ENCODE results near the gene SMAD3. TPM values are rescaled to one million over a fixed set of nuclear protein-coding genes. Genes with fewer than 3 reads are reported as not detected.

The SMAD3 gene
- total and polyA plus RNA-seq, 4 donors, result 10.9 to 41.6 (median 23.4) TPM

DNA sequence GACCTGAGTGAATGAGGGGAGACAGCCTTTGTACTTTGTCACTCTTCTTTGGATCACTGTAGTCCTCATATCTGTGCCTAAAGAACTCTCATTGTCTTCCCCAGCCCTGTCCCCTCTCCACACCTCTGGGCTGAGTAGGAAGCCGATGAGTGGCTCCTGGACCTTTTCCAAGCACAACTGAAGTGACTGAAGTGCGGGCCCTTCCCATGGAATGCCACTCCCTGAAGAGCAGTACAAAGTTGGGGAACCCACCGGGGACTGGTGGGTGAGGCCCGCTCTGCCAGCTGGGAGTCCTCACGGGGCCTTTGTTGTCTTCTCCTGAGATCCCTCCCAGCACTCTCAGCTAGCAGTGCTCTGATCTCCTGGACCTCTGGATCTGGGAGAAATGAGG is 99.0 kb downstream of the SMAD3 start:
- no peaks in the 10 kb centered on the region for H3K27me3 ChIP-seq (ENCODE audit: control insufficient read depth in 3 of 3, insufficient read depth in 3 of 3, low read length in 2 of 3)
- no peak overlapping the region for H3K4me3 ChIP-seq
- TF ChIP-seq, protein P1, sequence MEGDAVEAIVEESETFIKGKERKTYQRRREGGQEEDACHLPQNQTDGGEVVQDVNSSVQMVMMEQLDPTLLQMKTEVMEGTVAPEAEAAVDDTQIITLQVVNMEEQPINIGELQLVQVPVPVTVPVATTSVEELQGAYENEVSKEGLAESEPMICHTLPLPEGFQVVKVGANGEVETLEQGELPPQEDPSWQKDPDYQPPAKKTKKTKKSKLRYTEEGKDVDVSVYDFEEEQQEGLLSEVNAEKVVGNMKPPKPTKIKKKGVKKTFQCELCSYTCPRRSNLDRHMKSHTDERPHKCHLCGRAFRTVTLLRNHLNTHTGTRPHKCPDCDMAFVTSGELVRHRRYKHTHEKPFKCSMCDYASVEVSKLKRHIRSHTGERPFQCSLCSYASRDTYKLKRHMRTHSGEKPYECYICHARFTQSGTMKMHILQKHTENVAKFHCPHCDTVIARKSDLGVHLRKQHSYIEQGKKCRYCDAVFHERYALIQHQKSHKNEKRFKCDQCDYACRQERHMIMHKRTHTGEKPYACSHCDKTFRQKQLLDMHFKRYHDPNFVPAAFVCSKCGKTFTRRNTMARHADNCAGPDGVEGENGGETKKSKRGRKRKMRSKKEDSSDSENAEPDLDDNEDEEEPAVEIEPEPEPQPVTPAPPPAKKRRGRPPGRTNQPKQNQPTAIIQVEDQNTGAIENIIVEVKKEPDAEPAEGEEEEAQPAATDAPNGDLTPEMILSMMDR (IDR thresholded peaks at IDR 0.05; ENCODE audit: control extremely low read depth, extremely low read depth), result no peak
- 63 to 73% methylated on average over 5 of the region's 5 CpGs for WGBS, 2 donors
- no peak overlapping the region for H3K9ac ChIP-seq (ENCODE audit: insufficient read depth in 1 of 2, low read length in 2 of 2)
- peaks cover 9 to 49% (median 19%) of the 10 kb centered on the region in 5 donors for H3K4me1 ChIP-seq (ENCODE audit: control insufficient read depth in 5 of 5, insufficient read depth in 5 of 5, low read length in 5 of 5)
- DNase-seq, result peak; percentile 47 to 73 (median 66)
- peaks cover 0 to 15% (median 11%) of the 10 kb centered on the region in 4 donors for H3K36me3 ChIP-seq (ENCODE audit: control insufficient read depth in 4 of 4, insufficient read depth in 4 of 4, low read length in 4 of 4)
- H3K27ac ChIP-seq (ENCODE audit: low read depth in 1 of 2, low read length in 1 of 2), result peak overlapping the region in 1 of 2 donors; percentile 26
- ATAC-seq (ENCODE audit: insufficient read depth, low FRiP score), result no peak
- no peaks in the 10 kb centered on the region for H3K9me3 ChIP-seq (ENCODE audit: control insufficient read depth in 4 of 4, insufficient read depth in 3 of 4, low read length in 3 of 4)

DNA sequence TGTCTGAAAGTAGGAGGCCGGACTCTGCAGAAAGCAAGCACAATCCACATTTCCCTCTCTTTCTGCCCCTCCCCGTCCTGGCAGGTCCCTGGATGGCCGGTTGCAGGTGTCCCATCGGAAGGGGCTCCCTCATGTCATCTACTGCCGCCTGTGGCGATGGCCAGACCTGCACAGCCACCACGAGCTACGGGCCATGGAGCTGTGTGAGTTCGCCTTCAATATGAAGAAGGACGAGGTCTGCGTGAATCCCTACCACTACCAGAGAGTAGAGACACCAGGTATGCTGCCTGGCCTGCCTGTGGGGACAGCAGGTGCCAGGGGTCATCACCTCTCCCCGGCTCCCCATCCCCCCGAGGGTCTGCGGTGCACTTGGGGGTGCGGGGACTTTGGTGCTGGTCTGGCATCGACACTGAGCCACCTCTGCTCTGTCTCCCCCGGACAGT is 99.4 kb downstream of the SMAD3 start:
- peaks cover 9 to 49% (median 19%) of the 10 kb centered on the region in 5 donors for H3K4me1 ChIP-seq (ENCODE audit: control insufficient read depth in 5 of 5, insufficient read depth in 5 of 5, low read length in 5 of 5)
- no peak for DNase-seq
- H3K27me3 ChIP-seq (ENCODE audit: control insufficient read depth in 3 of 3, insufficient read depth in 3 of 3, low read length in 2 of 3), result no peaks in the 10 kb centered on the region
- H3K36me3 ChIP-seq (ENCODE audit: control insufficient read depth in 4 of 4, insufficient read depth in 4 of 4, low read length in 4 of 4), result peaks cover 0 to 15% (median 10%) of the 10 kb centered on the region in 4 donors
- no peak overlapping the region for H3K9ac ChIP-seq (ENCODE audit: insufficient read depth in 1 of 2, low read length in 2 of 2)
- H3K9me3 ChIP-seq (ENCODE audit: control insufficient read depth in 4 of 4, insufficient read depth in 3 of 4, low read length in 3 of 4), result no peaks in the 10 kb centered on the region
- TF ChIP-seq, protein P1 (IDR thresholded peaks at IDR 0.05; ENCODE audit: control extremely low read depth, extremely low read depth), result no peak
- WGBS, 2 donors, result 81 to 95% methylated on average over 17 of the region's 17 CpGs
- peak overlapping the region in 1 of 2 donors; percentile 52 for H3K27ac ChIP-seq (ENCODE audit: low read depth in 1 of 2, low read length in 1 of 2)
- no peak overlapping the region for H3K4me3 ChIP-seq
- ATAC-seq (ENCODE audit: insufficient read depth, low FRiP score), result no peak

DNA sequence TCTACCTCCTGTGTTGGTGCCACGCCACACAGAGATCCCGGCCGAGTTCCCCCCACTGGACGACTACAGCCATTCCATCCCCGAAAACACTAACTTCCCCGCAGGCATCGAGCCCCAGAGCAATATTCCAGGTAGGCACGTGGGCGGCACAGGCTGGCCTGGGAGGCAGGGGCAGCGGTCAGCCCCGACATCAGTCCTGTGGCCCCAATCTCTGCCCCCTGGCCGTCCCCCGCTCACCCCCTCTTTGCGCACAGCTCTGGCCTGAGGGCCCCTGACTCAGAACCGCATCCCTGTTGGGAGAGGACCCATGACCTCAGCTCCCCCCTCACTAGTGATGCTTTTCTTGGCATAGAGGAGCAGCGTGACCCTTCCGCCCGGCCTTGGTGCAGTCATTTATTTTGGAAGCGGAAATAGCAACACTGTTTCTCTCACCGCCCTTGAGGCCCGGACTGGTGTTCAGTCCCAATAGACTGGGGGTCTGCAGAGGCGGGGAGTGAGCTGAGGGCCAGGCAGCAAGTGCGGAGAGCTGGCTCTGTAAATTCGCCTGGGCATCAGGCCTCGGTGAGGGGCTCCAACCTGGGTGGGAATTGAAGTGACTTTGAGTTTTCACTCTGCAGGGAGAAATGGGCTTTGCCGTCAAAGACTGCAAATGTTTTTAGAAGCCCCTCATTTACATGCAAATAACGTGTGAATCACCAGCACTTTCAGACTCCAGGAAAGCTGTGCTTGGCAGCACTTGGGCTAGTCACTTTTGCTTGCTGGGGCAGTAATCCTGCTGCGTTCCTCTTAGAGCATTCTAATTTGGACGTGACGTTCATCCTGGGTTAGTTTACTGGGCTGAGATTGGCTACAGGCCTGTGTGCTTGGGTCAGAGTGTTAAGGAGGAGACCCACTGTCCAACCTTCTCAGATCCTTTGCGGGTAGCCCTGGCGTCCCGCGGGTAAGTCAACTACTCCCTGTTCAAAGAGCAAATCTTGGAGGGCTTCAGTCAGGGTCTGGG is 100.2 kb downstream of the SMAD3 start:
- Histone ChIP-seq H3K9me3 (ENCODE audit: control insufficient read depth in 4 of 4, insufficient read depth in 3 of 4, low read length in 3 of 4) (no peaks in the 10 kb centered on the region), H3K4me1 (ENCODE audit: control insufficient read depth in 5 of 5, insufficient read depth in 5 of 5, low read length in 5 of 5) (peaks cover 9 to 49% (median 19%) of the 10 kb centered on the region in 5 donors), H3K4me3 (no peak overlapping the region), H3K36me3 (ENCODE audit: control insufficient read depth in 4 of 4, insufficient read depth in 4 of 4, low read length in 4 of 4) (peaks cover 1 to 18% (median 14%) of the 10 kb centered on the region in 4 donors), H3K9ac (ENCODE audit: insufficient read depth in 1 of 2, low read length in 2 of 2) (no peak overlapping the region), H3K27ac (ENCODE audit: low read depth in 1 of 2, low read length in 1 of 2) (peak overlapping the region in 1 of 2 donors; percentile 6), H3K27me3 (ENCODE audit: control insufficient read depth in 3 of 3, insufficient read depth in 3 of 3, low read length in 2 of 3) (no peaks in the 10 kb centered on the region)
- 85 to 94% methylated on average over 34 of the region's 34 CpGs for WGBS, 2 donors
- ATAC-seq (ENCODE audit: insufficient read depth, low FRiP score) (no peak), DNase-seq (peak in 1 of 3 donors; percentile 27)
- TF ChIP-seq, protein P1 (IDR thresholded peaks at IDR 0.05; ENCODE audit: control extremely low read depth, extremely low read depth), result no peak
